NCI-H226 (cell line): ENCODE measurements around the gene FEZ2.
A peak's percentile ranks its signal among the peaks of the same experiment; 100 is the strongest.

Source experiments
- DNase-seq: peaks from one replicate; pipeline ENCODE4 v3.0.0-alpha.2; 2015

The FEZ2 gene

DNA sequence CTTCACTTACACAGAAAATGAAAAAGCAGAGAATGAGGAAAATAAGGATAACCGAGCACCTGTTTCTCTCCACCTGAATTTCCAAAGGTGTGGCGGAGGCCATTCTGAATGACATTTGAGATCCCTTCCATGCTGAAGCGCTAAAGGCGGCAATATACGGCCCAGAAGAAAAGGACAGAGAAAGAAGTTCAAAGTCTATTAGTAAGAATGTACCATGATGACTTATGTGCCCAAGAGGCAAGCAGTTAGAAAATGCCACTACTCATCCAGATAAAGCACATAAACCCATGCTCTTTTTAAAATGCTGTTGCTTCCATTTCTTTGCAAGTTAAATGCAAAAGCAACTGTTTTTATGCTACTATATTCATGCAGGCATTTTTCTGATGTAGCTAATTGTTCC lies 37.2 kb downstream of the FEZ2 start:
- DNase-seq: no peak

DNA sequence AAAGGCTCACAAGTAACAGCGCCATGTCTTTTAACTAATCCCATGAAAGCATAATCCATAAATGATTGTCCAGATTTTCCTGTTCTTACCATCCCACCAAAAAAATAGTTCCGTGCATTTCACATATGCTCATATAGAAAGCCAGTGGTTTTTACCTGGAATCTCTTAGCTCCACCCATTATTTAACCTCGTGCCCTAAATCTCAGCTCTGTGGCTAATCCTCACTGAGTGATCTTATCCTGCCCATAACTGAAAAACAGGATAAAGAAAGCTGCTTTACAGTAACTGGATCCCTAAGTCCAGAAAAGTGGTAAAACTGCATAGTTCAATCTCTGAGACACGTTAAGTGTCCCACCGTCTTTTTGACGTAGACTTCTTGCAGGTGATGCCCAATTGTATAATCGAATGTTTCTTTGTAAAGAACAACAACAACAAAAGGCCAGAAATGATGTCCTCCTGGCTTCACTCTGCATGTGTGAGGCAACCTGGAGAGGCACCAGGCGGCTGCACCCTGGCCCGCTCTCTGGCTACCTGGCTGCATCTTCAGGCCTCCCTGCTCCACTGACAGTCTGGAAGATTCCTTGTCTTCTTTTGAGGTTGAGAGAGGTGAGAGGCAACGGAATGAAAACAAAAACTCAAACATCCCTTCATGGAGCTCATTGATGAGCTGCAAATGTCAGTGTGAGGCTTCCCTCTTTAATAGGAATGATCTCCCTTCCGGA lies 38.6 kb downstream of the FEZ2 start:
- DNase-seq: no peak

DNA sequence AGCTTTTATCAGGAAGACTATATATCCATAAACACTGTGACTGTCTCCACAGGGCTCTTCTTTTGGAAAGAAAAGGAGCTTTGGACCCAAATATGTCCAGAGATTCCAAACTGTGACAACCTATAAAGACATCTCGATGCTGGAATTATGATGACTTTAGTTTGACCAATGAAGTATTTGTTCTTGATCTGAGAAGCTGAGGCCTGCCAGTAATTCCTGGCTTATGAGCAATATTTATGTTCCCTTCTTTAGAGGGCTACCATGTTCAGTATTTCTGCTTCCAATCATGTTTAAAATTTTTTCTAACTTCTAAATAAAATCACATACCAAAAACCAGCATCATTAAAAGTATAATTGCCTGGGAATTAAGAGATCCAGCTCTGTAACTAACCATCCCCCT lies 41.1 kb downstream of the FEZ2 start:
- DNase-seq: no peak

DNA sequence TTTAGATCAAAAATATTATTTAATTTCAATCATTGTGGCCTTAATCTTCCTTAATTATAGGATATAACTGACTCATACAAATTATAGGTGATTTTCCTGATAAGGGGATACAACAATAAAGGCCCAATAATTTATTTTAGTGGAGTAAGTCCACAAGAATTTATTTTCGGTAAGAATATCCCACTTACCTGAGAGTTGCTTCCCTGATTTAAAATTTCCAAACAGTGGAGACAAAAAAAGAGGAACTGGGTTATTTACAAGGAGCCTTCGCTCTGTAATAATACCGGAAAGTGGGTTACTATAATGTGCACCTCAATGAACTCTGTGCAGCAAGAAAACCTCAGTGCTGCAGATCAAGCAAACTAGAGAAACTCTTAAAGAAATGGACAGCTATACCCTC lies 42.2 kb downstream of the FEZ2 start:
- DNase-seq: no peak

DNA sequence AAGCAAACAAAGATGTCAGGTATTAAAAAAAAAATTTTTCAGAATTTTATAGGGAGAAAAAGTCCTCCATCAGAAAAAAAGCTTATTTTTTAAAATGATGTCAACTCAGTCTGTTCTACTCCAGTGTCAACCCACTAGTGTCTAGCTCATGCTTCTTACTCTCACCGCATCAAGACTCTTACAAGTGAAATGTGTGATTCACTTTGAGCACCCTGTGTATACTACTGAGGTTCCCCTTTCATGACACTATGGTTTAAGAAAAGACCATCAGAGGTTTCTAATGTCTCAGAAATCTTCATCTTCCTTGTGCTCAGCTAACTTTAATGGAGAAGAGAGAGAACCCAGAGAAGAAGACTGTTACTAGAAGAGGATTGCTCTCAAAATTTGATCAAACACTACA lies 43.4 kb downstream of the FEZ2 start:
- no peak for DNase-seq

DNA sequence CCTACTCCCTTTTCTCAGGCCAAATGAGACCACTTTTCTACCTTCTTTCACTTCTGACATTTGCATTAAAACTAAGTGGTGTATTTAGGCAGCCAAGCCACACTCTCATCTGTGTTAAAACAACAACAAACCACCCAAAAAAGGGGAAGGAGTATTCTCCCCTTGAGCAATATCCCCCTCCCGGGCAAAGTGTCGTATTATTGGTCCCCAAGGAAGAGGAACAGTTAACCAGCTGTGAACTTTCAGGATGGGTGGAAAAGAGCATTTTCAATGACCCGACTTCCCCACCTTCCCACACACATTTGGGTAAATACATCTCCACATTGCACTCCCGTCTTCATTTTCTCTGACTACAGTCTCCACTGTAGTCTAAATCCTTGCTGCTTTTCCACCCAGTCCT lies 44.3 kb downstream of the FEZ2 start:
- no peak for DNase-seq

DNA sequence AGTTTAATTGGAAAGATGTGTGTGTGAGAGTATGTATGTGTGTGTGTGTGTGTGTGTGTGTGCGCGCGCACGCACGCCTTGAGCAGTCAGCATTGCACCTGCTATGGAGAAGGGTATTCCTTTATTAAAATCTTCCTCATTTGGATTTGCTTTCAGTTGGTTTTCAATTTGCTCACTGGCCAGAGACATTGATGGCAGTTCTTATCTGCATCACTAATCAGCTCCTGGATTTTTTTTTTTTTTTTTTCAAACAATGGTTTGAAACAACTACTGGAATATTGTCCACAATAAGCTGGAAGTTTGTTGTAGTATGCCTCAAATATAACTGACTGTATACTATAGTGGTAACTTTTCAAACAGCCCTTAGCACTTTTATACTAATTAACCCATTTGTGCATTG lies 48.0 kb downstream of the FEZ2 start:
- no peak for DNase-seq

DNA sequence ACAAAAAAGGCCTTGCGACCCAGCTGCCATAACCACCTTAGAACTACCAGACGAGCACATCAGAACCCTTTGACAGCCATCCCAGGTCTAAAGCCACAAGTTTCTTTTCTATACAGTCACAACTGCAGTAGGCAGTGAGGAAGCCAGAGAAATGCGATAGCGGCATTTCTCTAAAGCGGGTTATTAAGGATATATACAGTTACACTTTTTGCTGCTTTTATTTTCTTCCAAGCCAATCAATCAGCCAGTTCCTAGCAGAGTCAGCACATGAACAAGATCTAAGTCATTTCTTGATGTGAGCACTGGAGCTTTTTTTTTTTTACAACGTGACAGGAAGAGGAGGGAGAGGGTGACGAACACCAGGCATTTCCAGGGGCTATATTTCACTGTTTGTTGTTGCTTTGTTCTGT lies 48.8 kb downstream of the FEZ2 start:
- no peak for DNase-seq

DNA sequence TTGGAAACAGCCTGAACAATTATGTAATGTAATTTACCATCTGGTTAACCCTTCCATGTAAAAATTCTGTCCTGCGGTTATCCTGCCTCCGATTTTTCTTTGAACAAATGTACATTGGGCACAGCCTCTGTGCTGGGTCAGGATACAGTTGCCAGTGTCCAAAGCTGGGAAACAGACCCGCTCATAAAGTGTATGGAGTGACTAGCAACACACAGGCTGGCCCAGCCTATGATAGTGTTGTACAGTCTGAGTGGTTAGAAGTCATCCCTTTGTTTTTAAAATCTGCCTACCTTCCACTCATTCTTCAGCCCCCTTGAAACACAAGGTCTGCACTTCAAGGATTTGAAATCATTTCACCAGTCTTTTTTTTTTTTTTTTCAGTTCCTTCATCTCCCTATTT lies 50.1 kb downstream of the FEZ2 start:
- no peak for DNase-seq

DNA sequence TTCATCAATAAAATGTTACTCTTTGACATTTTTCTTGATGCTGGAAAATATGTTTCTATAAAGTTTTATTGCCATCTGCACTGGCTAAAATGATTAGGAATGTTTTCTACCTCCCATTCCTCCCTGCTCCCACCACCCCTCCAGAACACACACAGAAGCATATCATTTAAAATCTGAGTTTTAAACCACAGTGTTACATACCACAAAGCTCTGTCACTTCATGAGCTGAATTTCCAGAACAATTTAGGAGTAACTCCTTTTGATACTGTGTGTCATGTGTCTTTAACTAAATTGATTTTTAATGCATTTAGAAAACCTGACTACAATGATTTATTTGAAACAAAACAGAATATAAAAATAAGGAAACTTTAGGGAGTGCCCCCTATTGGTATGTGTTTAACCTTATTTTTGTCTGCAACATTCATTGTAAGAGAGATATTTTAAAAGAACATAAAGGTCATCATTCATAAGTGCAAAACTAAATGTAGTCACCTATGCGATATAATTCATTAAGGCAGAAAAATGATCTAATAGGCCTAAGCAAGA lies 52.0 kb downstream of the FEZ2 start:
- no peak for DNase-seq

DNA sequence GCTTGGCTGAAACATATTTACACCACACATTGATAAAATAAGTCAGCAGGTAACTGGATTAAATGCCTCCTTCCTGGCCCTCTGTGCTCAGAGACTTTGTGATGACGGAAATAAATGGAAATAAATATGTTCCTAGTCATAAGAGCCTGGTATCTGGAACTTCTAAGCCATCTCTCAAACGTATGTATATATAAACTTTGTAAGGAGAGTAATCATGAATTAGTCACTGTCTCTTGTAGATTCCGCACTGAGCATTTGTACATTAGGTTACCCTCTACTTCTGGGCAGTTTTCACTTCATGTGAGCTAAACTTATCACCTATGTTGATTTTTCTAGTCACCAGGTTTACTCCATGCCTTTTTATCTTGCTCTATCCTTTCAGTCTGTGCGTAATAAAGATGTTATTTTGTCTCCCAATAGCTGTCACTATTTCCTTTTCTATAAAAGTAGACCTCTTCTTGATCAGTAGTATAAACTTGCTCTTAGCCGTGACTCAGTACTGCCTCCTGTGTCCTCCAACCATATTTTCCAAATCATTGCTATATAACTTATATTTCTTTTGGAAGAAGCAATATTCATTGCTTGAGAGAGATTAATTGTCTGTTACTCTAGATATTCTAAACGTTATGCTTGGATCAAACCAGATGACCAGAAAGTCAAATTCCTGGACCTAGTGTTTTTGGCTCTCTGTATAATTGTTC lies 53.2 kb downstream of the FEZ2 start:
- no peak for DNase-seq

DNA sequence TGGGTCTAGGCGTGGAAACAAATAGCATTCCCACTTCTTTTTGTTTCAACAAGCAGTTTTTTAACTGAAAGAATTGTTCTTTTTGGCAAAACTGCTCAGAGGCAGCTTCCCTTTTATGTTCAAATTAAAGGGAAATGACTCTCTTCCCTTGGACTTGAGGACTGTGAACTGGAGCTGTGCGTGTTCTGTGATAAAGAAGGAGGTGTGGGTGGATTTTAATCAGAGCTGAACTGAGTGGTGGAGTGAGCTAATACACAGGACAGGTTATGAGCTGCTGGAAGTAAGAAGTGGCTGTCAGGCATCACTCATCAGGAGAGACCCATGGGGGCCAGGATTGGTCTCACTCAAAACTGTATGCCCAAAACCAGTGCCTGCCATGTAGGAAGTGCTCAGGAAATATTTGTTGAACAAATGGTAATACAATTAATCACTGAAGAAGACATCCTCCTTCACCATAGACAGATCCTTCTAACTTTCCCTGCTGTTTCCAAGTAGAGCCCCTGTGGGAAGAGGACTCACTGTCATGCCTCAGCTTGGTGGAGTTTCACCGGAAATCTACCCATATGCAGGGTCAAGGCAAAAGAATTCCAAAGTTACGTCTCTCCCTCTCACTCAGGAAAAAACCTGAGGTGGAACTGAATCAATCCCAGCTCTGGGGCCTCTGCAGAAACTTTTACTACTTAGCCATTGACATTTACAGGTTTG lies 55.9 kb downstream of the FEZ2 start:
- no peak for DNase-seq

DNA sequence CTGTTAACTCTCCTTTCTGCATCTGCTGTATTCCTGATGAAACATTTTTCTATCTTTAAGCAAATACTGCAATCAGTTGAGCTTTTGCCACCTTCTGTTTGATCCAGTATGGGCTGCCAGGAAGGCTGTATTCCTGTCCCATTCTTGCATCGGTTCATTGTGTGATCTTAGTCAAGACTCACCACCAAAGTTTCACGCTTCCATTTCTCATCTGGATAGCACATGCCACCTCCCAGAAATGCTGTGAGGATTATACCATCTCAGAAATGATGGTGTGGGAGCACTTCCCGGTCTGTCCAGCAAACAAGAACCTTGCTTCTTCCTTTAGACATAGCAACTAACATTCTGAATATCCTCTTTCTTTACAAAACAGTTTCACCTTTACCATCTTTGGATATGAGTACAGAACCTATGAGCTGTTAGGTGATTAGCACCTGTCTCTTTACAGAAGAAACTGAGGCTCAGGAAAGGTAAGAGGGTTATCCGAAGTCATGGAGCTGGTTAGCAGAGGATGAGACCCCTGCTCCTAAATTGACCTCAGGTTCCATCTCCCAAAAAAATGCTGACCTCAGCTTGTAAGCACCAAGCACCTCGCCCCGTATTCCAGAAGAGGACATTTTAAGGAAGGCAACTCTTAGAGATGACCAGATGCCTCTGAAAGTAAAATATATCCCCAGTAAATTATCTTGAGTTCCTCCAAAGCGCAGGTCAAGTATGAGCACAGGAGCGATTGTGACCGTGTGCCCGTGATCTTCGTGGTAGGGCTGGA lies 56.8 kb downstream of the FEZ2 start:
- DNase-seq: no peak

DNA sequence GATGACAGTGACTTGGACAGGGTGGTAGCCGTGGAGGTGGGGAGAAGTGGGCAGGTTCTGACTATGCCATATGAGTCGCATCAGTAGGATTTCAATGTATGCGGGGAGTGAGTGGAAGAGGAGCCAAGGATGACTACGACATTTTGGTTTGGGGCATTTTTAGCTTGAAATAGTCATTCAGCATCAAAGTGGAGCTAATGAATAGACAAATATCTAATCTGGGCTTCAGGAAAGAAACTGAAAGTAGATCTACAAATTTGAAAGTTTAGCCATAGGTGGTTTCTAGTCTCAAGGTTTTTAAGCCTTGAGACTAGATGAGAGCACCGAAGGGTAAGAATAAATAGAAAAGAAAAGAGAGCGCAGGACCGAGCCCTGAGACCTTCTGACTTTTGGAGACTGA lies 58.3 kb downstream of the FEZ2 start:
- DNase-seq: peak; percentile 62

DNA sequence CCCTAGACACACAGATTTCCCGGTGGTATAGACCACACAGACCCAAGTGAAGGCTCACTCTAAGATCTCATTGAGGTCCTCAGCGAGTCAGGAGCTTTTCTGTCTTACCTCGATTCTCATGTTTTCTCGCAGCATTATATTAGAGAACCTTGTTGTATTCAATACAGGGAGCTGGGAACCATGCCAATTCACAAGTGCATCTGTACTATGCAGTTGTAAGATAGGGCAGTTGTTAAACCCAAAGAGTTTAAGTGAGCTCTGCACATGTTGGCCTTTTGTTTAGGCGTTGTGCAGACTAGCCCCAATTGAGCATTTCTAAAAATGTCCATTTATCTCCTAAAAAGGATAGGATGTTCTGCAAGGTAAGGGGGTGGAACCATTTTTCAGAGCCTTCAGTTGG lies 59.6 kb downstream of the FEZ2 start:
- DNase-seq: no peak

DNA sequence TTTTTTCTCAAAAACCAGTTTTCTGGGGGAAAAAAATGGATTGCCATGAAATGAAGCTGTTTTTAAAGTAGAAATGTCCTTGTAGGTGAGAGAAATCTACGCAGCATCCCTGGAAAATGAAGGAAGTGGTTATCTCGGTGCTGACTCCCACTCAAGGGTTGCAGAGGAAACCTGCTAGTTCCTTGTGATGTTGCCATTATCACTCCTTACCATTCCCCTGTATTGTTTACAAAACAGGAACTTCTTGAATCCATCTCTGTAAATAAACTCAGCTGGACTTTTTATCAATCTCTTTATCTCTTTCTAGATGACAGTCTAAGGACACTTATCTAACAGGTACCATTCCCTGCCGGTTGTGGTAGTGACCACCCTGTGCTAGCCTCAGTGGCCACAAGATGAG lies 61.2 kb downstream of the FEZ2 start:
- no peak for DNase-seq

DNA sequence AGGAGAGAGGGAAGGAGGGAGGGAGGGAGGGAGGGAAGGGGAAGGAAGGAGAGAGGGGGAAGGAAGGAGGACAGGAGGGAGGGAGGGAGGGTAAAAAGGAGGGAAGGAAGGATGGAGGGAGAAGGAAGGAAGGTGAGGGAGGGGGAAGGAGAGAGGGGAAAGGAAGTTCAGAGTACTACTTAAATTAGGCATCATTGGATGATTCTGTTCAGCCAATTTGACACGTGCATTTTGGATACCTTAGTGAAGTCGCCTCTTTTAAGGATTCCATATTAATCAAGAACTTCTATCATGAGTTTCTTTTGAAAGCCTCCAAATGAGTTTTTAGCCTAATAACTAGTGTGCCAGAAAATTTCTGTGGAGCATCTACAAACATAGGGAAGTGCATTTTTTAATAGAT lies 62.9 kb downstream of the FEZ2 start:
- no peak for DNase-seq

DNA sequence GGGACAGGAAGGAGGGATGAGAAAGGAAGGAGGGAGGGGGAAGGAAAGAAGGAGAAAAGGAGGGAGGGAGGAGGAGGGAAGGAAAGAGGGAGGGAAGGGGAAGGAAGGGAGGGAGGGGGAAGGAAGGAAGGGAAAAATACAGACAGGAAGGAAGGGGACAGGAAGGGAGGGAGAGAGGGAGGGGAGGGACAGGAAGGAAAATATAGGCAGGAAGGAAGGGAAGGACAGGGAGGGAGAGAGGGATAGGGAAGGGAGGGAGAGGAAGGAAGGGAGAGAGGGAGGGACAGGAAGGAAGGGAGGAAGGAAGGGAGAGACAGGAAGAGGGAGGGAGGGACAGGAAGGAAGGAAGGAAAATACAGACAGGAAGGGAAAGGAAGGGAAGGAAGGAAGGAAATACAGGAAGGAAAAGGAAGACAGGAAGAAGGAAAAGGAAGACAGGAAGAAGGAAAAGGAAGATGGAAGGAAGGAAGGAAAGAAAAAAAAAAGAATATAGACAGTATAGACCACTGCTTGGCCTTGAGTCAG lies 63.6 kb downstream of the FEZ2 start:
- no peak for DNase-seq

DNA sequence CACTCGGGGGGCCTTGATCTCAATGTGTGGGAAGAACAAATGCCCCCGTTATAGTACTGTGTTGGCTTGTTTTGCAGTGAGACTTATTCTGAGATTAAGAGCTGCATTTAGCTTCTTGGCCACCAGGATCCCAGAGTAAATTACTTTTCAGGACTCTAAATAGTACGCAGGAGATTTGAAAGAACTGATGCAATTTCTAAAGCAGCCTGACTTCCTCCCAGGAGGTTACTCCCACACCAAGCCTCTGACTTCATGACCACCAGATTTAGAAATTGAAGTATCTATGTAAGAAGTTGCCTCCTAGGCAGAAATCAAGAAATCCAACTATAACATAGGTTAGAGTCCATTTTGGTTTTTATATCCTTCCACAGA lies 67.0 kb downstream of the FEZ2 start:
- peak; percentile 51 for DNase-seq

DNA sequence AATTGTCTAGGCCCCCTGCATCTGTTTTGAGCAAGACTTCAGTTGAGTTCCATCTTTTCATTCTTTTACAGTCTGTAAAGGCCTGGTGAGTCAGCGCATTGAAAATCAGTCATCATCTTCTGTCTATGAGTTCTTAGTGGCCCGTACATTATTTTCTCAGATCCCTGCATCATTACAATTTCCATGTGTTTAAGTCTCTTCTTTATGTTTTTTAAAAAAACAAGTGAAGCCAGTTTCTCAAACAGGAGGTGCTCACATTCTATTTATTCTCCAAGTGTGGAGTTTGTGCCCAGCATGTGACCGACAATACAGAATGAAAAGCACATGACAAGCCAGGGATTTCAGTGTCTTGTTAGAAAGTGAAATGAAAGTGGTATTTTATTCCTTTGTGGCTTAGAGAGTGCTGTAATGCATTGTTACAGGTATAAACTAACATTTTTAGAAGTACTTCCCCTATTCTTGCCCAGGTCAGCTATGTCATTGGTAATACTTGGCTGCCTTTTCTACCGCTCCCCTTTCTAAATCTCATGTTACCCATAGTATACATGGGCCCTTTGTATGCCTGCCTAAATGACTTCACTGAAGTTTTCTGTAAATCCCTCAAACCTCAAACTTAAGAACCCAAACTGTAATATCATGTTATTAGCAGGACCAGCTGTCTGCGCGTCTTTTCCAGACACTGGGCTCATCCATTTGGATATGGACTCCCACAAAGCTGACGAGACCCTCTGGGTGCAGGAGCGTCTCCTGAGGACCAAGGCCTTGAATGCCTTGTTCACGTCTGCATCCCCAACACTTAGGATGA lies 67.6 kb downstream of the FEZ2 start:
- no peak for DNase-seq

DNA sequence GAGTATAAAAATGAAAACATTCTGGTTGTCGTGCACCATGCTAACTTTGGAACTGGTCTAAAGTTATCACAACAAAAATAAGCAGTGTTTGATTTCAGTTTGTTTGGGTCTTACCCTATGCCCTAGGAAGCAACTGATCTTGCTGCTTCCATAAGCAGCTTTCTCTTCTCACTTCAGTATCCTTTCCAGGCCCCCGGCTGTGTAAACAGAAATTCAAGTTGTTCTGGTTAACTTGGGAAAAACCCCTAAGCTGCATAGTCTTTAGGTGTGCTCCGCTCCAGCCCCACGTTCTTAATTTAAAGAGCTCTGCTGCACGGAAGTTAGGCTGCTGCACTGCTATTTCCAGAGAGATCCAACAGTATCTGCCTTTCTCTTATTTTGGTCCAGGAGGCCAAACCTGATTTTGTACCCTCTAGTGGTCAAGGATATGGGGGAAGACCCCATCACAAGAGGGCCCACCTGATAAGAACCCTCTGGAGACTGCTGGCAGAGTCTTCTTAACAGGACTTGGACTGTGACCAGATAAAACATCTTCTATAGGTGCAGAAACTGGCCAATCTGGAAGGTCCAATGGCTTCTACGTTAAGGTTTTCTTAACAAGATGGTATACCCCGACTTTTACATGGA lies 69.1 kb downstream of the FEZ2 start:
- no peak for DNase-seq

DNA sequence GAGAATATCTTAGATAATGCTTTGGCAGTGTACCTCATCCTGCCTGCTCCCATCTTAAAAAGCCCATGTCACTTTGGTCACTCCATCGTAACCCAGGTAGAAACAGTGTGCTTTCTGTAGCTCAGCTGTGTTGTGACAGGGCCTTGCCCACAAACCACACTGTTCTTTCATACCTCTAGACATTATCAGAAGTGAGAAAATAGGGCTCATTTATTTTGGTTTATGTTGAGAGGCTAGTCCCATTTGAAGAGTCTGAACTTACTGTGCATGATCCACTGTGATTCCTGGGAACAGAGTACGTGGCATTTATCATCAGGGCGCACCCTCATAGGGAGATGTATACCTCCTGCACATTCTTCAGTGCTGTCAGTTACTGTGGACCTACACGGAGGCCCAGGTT lies 69.7 kb downstream of the FEZ2 start:
- DNase-seq: no peak
